HepG2 (cell line): Measurements from ENCODE around the gene SPINDOC. TPM values are rescaled to one million over a fixed set of nuclear protein-coding genes. Genes with fewer than 3 reads are reported as not detected.

ENCODE experiments used
- ATF6 ChIP-seq: sonication (generic); formaldehyde crosslinking; conservative IDR thresholded peaks from 2 replicates; pipeline ENCODE4 v1.4.0; 2020; ENCODE audit warnings: missing genetic modification reagents
- BRCA1 ChIP-seq: sonication (generic); formaldehyde crosslinking; IDR thresholded peaks from 2 replicates; pipeline ENCODE4 v1.4.0; 2020; ENCODE audit warnings: missing genetic modification reagents
- DZIP1 ChIP-seq: sonication (generic); formaldehyde crosslinking; IDR thresholded peaks from 2 replicates; pipeline ENCODE4 v1.5.0; 2020; ENCODE audit warnings: mild to moderate bottlenecking, missing genetic modification reagents
- EEA1 ChIP-seq: sonication (generic); formaldehyde crosslinking; IDR thresholded peaks from 2 replicates; pipeline ENCODE4 v1.5.1; 2020; ENCODE audit warnings: mild to moderate bottlenecking, missing genetic modification reagents, borderline replicate concordance
- ETV6 ChIP-seq: sonication (generic); formaldehyde crosslinking; conservative IDR thresholded peaks from 2 replicates; pipeline ENCODE4 v1.4.0; 2020; ENCODE audit warnings: missing genetic modification reagents
- JDP2 ChIP-seq: sonication (generic); formaldehyde crosslinking; IDR thresholded peaks from 2 replicates; pipeline ENCODE4 v1.8.1; 2022; ENCODE audit warnings: missing genetic modification reagents, borderline replicate concordance
- KAT7 ChIP-seq: IDR thresholded peaks from 2 replicates; pipeline ENCODE4 v1.6.1; 2018; ENCODE audit warnings: borderline replicate concordance, missing compliant biosample characterization
- MTA1 ChIP-seq: sonication (generic); formaldehyde crosslinking; IDR thresholded peaks from 2 replicates; pipeline ENCODE4 v1.4.0; 2020; ENCODE audit warnings: missing genetic modification reagents, mild to moderate bottlenecking, borderline replicate concordance
- MXD1 ChIP-seq: sonication (generic); formaldehyde crosslinking; IDR thresholded peaks from 2 replicates; pipeline ENCODE4 v1.4.0; 2020; ENCODE audit warnings: mild to moderate bottlenecking, missing genetic modification reagents
- NR2C2 ChIP-seq: sonication (generic); formaldehyde crosslinking; IDR thresholded peaks from 2 replicates; pipeline ENCODE4 v1.4.0; 2020; ENCODE audit warnings: missing genetic modification reagents, mild to moderate bottlenecking, moderate library complexity, borderline replicate concordance
- NRL ChIP-seq: sonication (generic); formaldehyde crosslinking; IDR thresholded peaks from 2 replicates; pipeline ENCODE4 v1.5.0; 2020; ENCODE audit warnings: missing genetic modification reagents, mild to moderate bottlenecking, moderate library complexity, borderline replicate concordance
- POGZ ChIP-seq: sonication (generic); formaldehyde crosslinking; IDR thresholded peaks from 2 replicates; pipeline ENCODE4 v1.4.0; 2020; ENCODE audit warnings: mild to moderate bottlenecking, missing genetic modification reagents
- POLR2AphosphoS5 ChIP-seq: IDR thresholded peaks from 2 replicates; pipeline ENCODE4 v1.6.1; 2012; ENCODE audit warnings: low read depth, low read length
- SATB2 ChIP-seq: sonication (generic); formaldehyde crosslinking; IDR thresholded peaks from 2 replicates; pipeline ENCODE4 v1.5.0; 2020; ENCODE audit warnings: missing genetic modification reagents
- SNAPC5 ChIP-seq: sonication (generic); formaldehyde crosslinking; IDR thresholded peaks from 2 replicates; pipeline ENCODE4 v1.8.1; 2023; ENCODE audit warnings: mild to moderate bottlenecking, missing genetic modification reagents, borderline replicate concordance
- SP4 ChIP-seq: sonication (generic); formaldehyde crosslinking; IDR thresholded peaks from 2 replicates; pipeline ENCODE4 v1.8.1; 2023; ENCODE audit warnings: mild to moderate bottlenecking, missing genetic modification reagents
- TEF ChIP-seq: sonication (generic); formaldehyde crosslinking; IDR thresholded peaks from 2 replicates; pipeline ENCODE4 v1.5.0; 2020; ENCODE audit warnings: missing genetic modification reagents
- ZNF124 ChIP-seq: sonication (generic); formaldehyde crosslinking; IDR thresholded peaks from 2 replicates; pipeline ENCODE4 v1.4.0; 2020; ENCODE audit warnings: missing genetic modification reagents
- ZNF713 ChIP-seq: sonication (generic); formaldehyde crosslinking; IDR thresholded peaks from 2 replicates; pipeline ENCODE4 v1.4.0; 2020; ENCODE audit warnings: mild to moderate bottlenecking, missing genetic modification reagents
- ZNF792 ChIP-seq: IDR thresholded peaks from 2 replicates; pipeline ENCODE4 v1.6.1; 2016
- polyA plus RNA-seq, 8 experiments: library from polyadenylated mRNA; depleted of rRNA in 3 of 8; stranded (reverse) in 7 of 8; unstranded in 1 of 8; fragments of >200 nt; fragmentation: Illumina TruSeq in 4 of 8; extraction: Trizol in 4 of 8; gene quantifications; 2 replicates each; pipeline versions ENCODE4 v1.2.1 to v1.2.3, GENCODE V29; 2011 to 2016; ENCODE audit warnings: low read depth in 4 of 8, missing spikeins in 1 of 8, mixed read lengths in 1 of 8; ENCODE audit not compliant: insufficient read depth in 1 of 8
- total RNA-seq, 5 experiments: library from RNA; depleted of rRNA; stranded (reverse); fragments of >200 nt; fragmentation: Illumina TruSeq; extraction: Trizol; gene quantifications; 2 replicates each; pipeline ENCODE4 v1.2.3, GENCODE V29; 2016; ENCODE audit warnings: low read depth in 1 of 5

SPINDOC gene
- total and polyA plus RNA-seq, 2 of the 13 experiments (the other 11 are each of a cell fraction or from before 2014, with no cell fraction given) = 21.4 to 29.9 TPM

GRCh38 chr11:63871962-63872799, 58.9 kb downstream of the SPINDOC start (continued):
- TF ChIP-seq ATF6 (CRISPR knock-in tag) = no peak
- peak; percentile 38; the same call in 1 of the 2 replicates for TF ChIP-seq POLR2AphosphoS5
- no peak for TF ChIP-seq ETV6 (CRISPR knock-in tag)
- no peak for TF ChIP-seq MTA1 (CRISPR knock-in tag)
- TF ChIP-seq TEF (CRISPR knock-in tag) = no peak
- TF ChIP-seq ZNF713 (CRISPR knock-in tag) = no peak
- TF ChIP-seq SP4 (CRISPR knock-in tag) = no peak
- TF ChIP-seq KAT7 (CRISPR knock-in tag) = peak; percentile 46; the same call in 1 of the 2 replicates
- no peak for TF ChIP-seq BRCA1 (CRISPR knock-in tag)
- TF ChIP-seq SNAPC5 (CRISPR knock-in tag) = no peak
- TF ChIP-seq EEA1 (CRISPR knock-in tag) = no peak
- no peak for TF ChIP-seq SATB2 (CRISPR knock-in tag)
- no peak for TF ChIP-seq JDP2 (CRISPR knock-in tag)
- TF ChIP-seq ZNF124 (CRISPR knock-in tag) = no peak
- peak; percentile 64; the same call in 1 of the 2 replicates for TF ChIP-seq ZNF792 (CRISPR knock-in tag)
- TF ChIP-seq NR2C2 (CRISPR knock-in tag) = no peak
- TF ChIP-seq DZIP1 (CRISPR knock-in tag) = no peak
- TF ChIP-seq POGZ (CRISPR knock-in tag) = peak; percentile 78
- no peak for TF ChIP-seq MXD1 (CRISPR knock-in tag)
- TF ChIP-seq NRL (CRISPR knock-in tag) = no peak
